Central memory CD8-positive, alpha-beta T cell (primary cell): ENCODE measurements around the gene FTH1.

ENCODE experiments used
- ATAC-seq: fragments of 150-1000 bp; cut with Tn5 transposase; replicated peaks from 2 replicates; pipeline ENCODE4 v1.10.0; 2022; ENCODE audit warnings: mild to moderate bottlenecking, moderate FRiP score, moderate number of reproducible peaks; ENCODE audit not compliant: poor library complexity, severe bottlenecking; ENCODE audit errors: extremely low read depth
- DNase-seq, 2 donors: peaks; one replicate each; pipeline ENCODE4 v3.0.0; 2021; ENCODE audit warnings: low spot score in 2 of 2
- H3K27ac Mint-ChIP-seq: one replicate; pipeline ENCODE4 v1.8.0; 2022; ENCODE audit warnings: low read depth, mild to moderate bottlenecking, moderate library complexity, mixed read lengths
- H3K27me3 Mint-ChIP-seq: one replicate; pipeline ENCODE4 v1.8.0; 2022; ENCODE audit warnings: mixed read lengths
- H3K36me3 Mint-ChIP-seq: one replicate; pipeline ENCODE4 v1.8.0; 2022; ENCODE audit warnings: mild to moderate bottlenecking, moderate library complexity, mixed read lengths; ENCODE audit not compliant: insufficient read depth
- H3K4me1 Mint-ChIP-seq: one replicate; pipeline ENCODE4 v1.8.0; 2022; ENCODE audit warnings: mixed read lengths
- H3K4me3 Mint-ChIP-seq: one replicate; pipeline ENCODE4 v1.8.0; 2022; ENCODE audit warnings: mild to moderate bottlenecking, moderate library complexity, mixed read lengths
- H3K9me3 Mint-ChIP-seq: one replicate; pipeline ENCODE4 v1.8.0; 2022; ENCODE audit warnings: mixed read lengths

Gene FTH1

GRCh38 chr11:61919705-61920631, 47.5 kb downstream of the FTH1 start:
- ATAC-seq: no peak
- no peaks in the 10 kb centered on the region for H3K36me3 Mint-ChIP-seq
- H3K27me3 Mint-ChIP-seq: peaks cover 81% of the 10 kb centered on the region
- H3K27ac Mint-ChIP-seq: no peak overlapping the region
- H3K9me3 Mint-ChIP-seq: no peaks in the 10 kb centered on the region
- DNase-seq: peak in 1 of 2 donors; percentile 12
- H3K4me3 Mint-ChIP-seq: no peak overlapping the region
- peaks cover 11% of the 10 kb centered on the region for H3K4me1 Mint-ChIP-seq

- Mint-ChIP-seq H3K36me3 (no peaks in the 10 kb centered on the region), H3K4me1 (peaks cover 11% of the 10 kb centered on the region), H3K27ac (no peak overlapping the region), H3K4me3 (no peak overlapping the region), H3K27me3 (peaks cover 82% of the 10 kb centered on the region), H3K9me3 (no peaks in the 10 kb centered on the region)
- DNase-seq: no peak
- ATAC-seq: no peak
These were observed 48.3 kb downstream of the FTH1 start for GRCh38 chr11:61918938-61919704.

GRCh38 chr11:61918251-61918937, 49.0 kb downstream of the FTH1 start:
- H3K36me3 Mint-ChIP-seq: no peaks in the 10 kb centered on the region
- H3K27me3 Mint-ChIP-seq: peaks cover 89% of the 10 kb centered on the region
- no peak overlapping the region for H3K27ac Mint-ChIP-seq
- ATAC-seq: no peak
- peaks cover 11% of the 10 kb centered on the region for H3K4me1 Mint-ChIP-seq
- H3K9me3 Mint-ChIP-seq: no peaks in the 10 kb centered on the region
- DNase-seq: no peak
- peak overlapping the region; percentile 71 for H3K4me3 Mint-ChIP-seq

- Mint-ChIP-seq H3K27me3 (peaks cover 91% of the 10 kb centered on the region), H3K27ac (no peak within 1 kb of the TSS), H3K9me3 (no peaks in the 10 kb centered on the region), H3K4me3 (peak within 1 kb of the TSS; percentile 71), H3K36me3 (no peaks in the 10 kb centered on the region), H3K4me1 (peaks cover 11% of the 10 kb centered on the region)
- DNase-seq: no peak
- no peak for ATAC-seq
These were observed 49.9 kb downstream of the FTH1 start, which contains the start of gene RAB3IL1 for GRCh38 chr11:61917334-61918109. Gene RAB3IL1, minus strand, starts transcription at chr11:61917566. Its CDS starts 199 bp downstream, at chr11:61917367.

- Mint-ChIP-seq H3K36me3 (no peaks in the 10 kb centered on the region), H3K27me3 (peaks cover 96% of the 10 kb centered on the region), H3K4me1 (peaks cover 11% of the 10 kb centered on the region), H3K4me3 (peak overlapping the region; percentile 13), H3K27ac (no peak overlapping the region), H3K9me3 (no peaks in the 10 kb centered on the region)
- no peak for DNase-seq
- ATAC-seq: no peak
These were observed 50.6 kb downstream of the FTH1 start for GRCh38 chr11:61916737-61917333.

- ATAC-seq: no peak
- Mint-ChIP-seq H3K4me3 (no peak overlapping the region), H3K27me3 (peaks cover 79% of the 10 kb centered on the region), H3K36me3 (no peaks in the 10 kb centered on the region), H3K27ac (no peak overlapping the region), H3K4me1 (peaks cover 11% of the 10 kb centered on the region), H3K9me3 (no peaks in the 10 kb centered on the region)
- DNase-seq: no peak
These were observed 52.8 kb downstream of the FTH1 start for GRCh38 chr11:61914471-61915171.
